ENCODE data around the gene ACOT4.
A peak's percentile ranks its signal among the peaks of the same experiment; 100 is the strongest.
"Not testable (repeated sequence)": the region's sequence is repeated elsewhere in the genome, so short reads cannot be mapped to it uniquely, and the experiment has no call there.

ACOT4 gene

DNA sequence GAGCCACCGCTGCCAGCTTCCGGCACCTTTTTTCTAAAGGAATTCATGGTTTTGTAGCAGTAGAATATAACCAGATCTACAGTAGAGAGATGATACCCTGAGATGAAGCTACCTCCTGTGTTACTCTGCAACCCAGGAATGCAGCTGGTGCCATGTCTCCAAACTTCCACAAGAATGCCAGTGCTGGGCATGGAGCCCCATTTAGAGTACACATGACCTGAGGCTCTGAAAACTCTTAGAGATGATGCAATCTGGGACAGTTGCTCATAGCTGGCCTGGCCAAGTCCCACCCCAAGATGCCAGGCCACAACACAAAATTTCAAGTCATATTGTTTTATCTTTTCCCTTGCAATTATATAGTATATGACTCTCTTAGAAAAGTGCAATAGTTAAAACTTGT, 14.5 kb upstream of the ACOT4 start:
- DNase-seq (ENCODE audit: low spot score): not testable (repeated sequence)

DNA sequence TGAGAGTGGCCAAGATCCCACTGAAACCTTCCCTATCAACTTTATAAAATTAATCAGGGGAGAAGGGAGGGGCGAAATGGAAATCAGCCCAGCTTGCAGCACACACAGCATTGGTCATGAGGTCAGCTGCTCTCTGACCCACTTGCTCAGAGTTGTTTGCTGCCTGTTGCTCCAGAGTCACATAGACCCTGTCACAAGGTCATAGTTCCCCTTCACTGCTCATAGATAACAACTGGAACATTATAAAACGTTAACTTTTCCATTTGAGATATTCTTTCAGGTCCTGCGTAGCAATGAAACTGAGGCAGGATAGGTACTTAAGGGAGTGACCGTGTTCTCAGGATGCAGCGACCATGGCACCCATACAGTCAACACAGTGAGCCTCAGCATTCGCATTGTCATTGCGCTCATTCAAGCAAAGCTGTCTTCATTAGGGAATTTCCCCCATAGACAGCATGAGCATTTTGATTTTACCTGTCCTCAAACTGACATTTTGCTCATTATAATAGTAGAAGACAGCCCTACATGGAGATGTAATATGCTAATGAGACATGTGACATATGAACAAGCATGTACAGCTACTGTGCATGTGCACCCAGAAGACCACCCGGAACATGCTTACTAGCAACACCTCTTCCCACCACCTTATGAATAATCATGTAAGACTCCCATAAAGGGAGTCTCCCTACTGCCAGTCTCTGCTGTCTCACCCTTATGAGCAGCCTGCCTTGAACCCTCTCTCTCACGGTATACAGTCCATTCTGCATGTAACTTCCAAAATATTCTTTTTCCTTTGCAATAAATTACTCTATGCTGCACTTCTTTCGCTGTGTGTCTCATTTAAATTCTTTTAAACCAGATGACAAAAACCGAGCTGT, 9.3 kb upstream of the ACOT4 start:
- not testable (repeated sequence) for DNase-seq (ENCODE audit: low spot score)

DNA sequence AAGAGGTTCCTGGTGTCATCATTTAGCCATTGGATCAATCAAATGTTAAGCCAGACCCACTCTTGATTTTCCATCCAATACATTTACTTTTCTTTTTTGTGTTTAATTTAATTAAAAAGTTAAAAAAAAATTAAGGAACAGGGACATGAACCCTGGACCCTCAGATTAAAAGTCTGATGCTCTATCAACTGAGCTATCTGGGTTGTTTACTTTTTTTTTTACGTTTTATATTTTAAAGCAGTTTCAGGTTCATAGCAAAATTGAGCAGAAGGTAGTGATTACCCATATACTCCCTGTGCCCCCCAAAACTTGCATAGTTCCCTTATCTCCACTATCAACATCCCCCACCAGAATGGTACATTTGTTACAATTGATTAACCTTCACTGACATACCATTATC, 3.0 kb upstream of the ACOT4 start:
- DNase-seq (ENCODE audit: low spot score): no peak

DNA sequence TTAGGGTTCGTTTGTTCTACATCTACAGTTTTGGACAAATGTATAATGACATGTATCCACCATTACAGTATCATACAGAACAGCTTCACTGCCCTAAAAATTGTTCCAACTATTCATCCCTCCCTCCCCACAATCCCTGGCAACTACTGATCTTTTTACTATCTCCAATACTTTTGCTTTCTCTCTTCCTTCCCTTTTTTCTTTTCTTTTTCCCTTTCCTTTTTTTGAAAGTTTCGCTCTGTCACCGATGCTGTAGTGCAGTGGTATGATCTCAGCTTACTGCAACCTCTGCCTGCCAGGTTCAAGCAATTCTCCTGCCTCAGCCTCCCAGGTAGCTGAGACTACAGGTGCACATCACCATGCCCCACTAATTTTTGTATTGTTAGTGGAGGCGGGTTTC, 2.6 kb upstream of the ACOT4 start:
- DNase-seq (ENCODE audit: low spot score): no peak

DNA sequence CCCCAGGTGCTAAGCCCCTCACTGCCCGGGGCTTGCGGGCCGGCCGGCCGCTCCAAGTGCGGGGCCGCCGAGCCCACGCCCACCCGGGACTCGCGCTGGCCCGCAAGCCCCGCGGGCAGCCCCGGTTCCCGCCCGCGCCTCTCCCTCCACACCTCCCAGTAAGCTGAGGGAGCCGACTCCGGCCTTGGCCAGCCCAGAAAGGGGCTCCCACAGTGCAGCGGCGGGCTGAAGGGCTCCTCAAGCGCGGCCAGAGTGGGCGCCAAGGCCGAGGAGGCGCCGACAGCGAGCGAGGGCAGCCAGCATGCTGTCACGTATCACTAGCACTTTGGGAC, 1.0 kb upstream of the ACOT4 start:
- DNase-seq (ENCODE audit: low spot score): not testable (repeated sequence)

DNA sequence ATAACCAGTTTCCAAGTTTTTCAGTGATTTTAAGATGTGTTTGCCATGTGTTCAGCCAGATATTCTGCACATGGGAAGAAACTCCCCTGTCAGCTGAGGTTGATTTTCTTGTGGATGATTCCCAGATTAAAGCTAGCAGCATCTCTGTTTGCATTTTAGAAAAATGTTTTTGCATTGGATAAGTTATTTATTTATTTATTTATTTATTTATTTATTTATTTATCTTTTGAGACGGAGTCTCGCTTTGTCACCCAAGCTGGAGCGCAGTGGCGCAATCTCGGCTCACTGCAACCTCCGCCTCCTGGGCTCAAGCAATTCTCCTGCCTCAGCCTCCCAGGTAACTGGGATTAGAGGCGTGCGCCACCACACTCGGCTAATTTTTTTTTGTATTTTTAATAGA, 2.8 kb downstream of the ACOT4 start:
- no peak for DNase-seq (ENCODE audit: low spot score)

DNA sequence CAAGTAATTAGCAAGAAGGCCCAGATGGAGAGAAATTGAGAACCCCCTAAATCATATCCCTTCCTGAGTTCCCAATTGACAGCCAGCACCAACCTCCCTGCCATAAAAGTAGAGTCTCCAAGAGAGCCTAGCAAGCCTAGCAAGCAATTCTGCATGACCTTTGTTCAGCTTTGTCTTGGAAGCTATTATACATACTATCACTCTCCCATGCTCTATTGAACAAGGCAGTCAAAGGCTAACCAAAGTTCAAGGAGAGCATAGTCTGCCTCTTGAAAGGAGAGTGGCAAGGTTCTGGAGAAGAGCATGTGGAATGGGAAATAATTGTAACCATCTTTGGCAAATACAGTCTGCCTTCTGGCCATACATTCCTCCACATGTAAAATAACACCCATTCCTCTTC, 7.8 kb downstream of the ACOT4 start:
- no peak for DNase-seq (ENCODE audit: low spot score)

DNA sequence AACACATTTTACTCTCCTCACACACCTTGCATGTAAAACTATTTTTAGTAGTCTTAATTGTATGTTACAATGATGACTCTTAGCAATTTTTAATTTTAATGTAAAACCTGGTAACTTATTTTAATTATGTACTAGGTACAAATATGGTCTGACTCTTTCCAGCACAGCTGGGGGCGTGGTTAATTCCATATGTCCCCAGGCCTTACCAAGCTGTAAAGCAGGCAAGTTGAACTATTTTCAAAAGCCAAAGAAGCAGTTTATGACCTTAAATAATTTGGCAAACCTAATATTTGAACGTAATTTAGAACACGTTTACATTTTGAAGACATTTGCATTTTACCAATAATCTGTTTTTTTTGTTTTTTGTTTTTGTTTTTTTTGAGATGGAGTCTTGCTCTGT, 11.3 kb downstream of the ACOT4 start:
- DNase-seq (ENCODE audit: low spot score): no peak

DNA sequence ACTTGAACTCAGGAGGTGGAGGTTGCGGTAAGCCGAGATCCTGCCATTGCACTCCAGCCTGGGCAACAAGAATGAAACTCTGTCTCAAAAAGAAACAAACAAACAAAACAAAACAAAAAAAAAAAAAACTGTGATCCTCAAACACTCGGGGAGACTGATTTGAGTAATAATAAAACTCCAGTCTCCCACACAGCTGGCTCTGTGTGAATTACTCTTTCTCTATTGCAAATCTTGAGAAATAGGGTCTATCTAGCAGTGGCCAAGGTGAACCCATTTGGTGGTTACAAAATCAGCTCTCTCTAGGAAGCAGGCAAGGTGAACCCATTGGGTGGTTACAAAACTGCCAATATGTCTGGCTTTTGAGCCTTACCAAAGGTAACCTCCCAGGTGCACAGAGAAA, 14.6 kb downstream of the ACOT4 start:
- no peak for DNase-seq (ENCODE audit: low spot score)

DNA sequence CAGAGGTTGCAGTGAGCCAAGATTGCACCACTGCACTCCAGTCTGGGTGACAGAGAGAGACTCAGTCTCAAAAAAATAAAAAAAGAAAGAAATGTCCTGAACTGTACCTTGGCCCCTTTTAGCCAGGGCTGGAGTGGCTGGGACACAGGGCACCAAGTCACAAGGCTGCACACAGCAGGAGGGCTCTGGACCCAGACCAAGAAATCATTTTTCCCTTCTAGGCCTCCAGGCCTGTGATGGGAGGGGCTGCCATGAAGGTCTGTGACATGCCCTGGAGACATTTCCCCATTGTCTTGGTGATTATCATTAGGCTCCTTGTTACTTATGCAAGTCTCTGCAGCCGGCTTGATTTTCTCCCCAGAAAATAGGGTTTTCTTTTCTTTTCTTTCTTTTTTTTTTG, 15.6 kb downstream of the ACOT4 start:
- no peak for DNase-seq (ENCODE audit: low spot score)

DNA sequence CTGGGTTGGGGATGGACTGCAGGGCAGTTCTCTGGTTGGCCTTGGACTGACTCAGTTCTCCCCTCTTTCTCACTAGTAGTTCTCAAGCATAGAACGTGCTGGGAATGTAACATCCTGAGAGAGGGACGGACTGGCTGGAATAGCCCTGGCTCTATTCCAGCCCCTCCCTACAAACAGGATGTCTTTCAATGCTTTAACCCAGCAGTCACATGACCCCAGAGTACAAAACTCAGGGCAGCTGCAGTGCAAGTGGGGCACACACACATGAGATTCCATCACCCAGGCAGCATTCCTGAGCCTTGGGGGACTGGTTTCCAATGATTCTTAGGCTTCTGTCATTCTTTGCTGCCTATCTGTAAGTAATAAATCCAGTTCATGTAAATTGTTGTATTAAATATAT, 19.0 kb downstream of the ACOT4 start:
- DNase-seq (ENCODE audit: low spot score): no peak

DNA sequence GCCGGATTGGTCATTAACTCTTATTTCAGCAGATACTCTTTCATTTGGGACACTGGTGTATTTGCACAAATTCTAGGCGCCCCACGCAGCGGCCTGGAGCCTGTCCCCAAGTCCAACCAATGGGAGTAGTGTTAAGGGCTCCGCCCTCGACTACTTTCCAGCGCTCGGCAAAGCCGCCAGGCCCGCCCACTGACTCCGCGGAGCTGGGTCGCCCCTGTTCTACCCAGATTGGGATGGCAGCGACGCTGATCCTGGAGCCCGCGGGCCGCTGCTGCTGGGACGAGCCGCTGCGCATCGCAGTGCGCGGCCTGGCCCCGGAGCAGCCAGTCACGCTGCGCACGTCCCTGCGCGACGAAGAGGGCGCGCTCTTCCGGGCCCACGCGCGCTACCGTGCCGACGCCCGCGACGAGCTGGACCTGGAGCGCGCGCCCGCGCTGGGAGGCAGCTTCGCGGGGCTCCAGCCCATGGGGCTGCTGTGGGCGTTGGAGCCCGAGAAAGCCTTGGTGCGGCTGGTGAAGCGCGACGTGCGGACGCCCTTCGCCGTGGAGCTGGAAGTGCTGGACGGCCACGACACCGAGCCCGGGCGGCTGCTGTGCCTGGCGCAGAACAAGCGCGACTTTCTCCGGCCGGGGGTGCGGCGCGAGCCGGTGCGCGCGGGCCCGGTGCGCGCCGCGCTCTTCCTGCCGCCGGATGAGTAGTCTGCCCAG, 20.8 kb downstream of the ACOT4 start, which contains the start of gene ACOT6:
Gene ACOT6 (plus strand): TSS at position 179 of the 707 bp plus-strand sequence. CDS start 55 bp downstream, at position 234.
- peak; percentile 53 for DNase-seq (ENCODE audit: low spot score)

DNA sequence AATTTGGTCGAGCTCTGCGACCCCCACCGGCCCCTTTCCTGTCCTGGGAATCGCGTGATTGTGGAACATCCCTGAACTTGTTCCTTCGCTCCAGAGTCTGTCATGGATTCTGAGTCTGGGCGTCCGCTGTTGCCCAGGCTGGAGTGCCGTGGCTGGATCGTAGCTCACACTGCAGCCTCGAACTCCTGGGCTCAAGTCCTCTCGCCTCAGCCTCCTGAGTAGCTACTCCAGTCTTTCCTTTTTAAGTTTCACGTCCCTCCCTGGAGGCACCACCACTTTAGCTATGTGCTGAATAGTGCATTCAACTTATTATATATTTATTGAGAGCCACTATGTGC, 21.3 kb downstream of the ACOT4 start:
- DNase-seq (ENCODE audit: low spot score): no peak

DNA sequence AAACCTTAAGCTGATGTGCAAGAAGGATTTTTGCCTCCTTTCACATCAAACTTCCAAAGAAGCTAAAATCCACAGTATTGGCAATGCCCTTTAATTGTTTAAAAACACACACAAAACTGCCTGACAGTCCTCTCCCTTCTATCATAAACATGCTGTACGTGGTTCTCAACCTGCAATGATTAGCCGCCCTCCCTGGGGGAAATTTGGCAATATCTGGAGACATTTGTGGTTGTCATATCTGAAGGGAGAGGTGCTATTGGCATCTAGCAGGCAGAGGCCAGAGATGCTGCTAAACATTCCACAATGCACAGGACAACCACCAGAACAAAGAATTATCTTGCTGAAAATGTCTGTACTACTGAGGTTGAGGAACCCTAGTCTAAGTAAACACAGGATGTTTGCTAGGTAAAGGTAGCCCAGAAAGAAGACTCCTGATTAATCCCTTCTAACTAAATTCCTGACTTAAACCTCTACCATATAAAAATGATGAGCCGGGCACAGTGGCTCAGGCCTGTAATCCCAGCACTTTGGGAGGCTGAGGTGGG, 21.8 kb downstream of the ACOT4 start:
- DNase-seq (ENCODE audit: low spot score): no peak

DNA sequence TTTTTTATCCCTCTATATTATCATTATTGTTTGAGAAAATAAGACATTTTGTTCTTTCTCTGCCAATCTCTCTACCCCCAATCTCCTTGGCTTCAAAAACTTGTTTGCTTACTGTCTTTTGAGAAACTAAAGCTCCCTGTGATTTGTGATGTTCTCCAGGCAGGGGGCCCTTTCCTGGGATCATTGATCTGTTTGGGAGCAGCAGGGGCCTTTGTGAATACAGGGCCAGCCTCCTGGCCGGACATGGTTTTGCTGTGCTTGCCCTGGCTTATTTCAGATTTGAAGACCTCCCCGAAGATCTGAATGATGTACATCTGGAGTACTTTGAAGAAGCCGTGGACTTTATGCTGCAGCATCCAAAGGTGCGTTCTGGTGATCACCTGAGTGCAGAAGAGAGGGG, 25.2 kb downstream of the ACOT4 start:
- no peak for DNase-seq (ENCODE audit: low spot score)

DNA sequence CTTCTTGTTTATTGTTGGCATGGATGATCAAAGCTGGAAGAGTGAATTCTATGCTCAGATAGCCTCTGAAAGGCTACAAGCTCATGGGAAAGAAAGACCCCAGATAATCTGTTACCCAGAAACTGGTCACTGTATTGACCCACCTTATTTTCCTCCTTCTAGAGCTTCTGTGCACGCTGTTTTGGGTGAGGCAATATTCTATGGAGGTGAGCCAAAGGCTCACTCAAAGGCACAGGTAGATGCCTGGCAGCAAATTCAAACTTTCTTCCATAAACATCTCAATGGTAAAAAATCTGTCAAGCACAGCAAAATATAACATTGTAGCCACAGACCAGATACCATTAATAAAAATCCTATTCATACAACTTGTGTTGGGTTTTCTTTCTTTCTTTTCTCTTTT, 27.9 kb downstream of the ACOT4 start:
- no peak for DNase-seq (ENCODE audit: low spot score)

DNA sequence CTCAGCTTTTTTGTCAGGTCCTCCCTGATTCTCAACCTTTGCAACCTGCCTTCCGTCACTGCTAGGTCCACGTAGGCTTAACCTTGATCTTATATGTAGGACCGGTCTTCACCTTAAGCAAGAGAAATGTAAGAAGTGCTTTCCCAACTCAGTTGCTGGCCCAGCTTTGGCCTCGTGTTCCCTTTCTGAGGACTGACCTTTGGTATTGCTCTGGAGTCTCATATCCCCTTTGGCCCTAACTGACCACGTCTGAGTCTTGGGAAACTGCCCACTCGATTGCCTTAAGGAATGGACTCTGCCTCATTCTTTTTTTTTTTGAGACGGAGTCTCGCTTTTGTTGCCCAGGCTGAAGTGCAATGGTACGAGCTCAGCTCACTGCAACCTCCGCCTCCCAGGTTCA, 28.6 kb downstream of the ACOT4 start:
- no peak for DNase-seq (ENCODE audit: low spot score)

DNA sequence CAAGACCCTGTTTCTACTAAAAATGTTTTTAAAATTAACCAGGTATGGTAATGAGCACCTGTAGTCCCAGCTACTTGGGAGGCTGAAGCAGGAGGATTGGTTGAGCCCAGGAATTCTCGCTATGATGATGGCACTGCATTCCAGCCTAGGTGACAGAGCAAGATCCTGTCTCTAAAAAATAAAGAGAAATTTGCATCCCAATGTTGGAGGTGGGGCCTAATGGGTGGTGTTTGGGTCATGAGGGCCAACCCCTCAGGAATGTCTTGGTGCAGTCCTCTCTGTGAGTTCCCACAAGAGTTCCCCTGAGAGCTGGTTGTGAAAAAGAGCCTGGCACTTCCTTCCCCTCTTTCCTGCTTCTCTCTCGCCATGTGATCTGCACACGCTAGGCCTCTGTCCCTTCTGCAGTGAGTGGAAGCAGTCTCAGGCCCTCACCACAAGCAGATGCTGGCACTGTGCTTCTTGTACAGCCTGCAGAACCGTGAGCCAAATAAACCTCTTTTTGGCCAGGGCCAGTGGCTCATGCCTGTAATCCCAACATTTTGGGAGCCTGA, 31.9 kb downstream of the ACOT4 start:
- no peak for DNase-seq (ENCODE audit: low spot score)

DNA sequence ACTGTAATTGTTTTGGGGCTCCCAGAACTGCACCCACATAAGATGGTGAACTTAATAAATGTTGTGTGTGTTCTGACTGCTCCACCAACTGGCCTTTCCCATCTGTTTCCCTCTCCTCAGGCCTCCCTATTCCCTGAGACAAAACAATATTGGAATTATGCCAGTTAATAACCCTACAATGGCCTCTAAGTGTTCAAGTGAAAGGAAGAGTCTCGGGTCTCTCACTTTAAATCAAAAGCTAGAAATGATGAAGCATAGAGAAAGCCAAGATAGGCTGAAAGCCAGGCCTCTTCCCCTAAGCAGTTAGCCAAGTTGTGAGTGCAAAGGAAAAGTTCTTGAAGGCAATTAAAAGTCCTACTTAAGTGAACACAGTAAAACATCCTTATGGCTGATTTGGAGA, 34.0 kb downstream of the ACOT4 start:
- DNase-seq (ENCODE audit: low spot score): no peak

DNA sequence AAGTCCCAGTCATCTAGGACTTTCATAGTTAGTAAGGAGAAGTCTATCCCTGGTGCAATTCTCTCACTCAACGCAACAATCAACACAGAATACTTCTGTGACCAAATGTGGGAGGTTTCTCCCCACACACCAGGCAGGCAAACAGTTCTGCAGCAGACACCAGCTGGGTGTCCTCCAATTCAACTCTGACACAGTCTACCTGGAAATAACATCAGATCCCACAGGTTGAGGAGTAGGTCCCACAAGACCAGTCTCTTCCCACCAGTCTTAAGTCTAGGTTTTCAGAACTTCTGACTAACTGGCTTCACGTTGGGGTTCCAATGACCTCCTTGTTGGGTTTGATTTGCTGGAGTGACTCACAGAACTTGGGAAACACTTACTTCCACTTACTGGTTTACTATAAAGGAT, 35.5 kb downstream of the ACOT4 start:
- no peak for DNase-seq (ENCODE audit: low spot score)

DNA sequence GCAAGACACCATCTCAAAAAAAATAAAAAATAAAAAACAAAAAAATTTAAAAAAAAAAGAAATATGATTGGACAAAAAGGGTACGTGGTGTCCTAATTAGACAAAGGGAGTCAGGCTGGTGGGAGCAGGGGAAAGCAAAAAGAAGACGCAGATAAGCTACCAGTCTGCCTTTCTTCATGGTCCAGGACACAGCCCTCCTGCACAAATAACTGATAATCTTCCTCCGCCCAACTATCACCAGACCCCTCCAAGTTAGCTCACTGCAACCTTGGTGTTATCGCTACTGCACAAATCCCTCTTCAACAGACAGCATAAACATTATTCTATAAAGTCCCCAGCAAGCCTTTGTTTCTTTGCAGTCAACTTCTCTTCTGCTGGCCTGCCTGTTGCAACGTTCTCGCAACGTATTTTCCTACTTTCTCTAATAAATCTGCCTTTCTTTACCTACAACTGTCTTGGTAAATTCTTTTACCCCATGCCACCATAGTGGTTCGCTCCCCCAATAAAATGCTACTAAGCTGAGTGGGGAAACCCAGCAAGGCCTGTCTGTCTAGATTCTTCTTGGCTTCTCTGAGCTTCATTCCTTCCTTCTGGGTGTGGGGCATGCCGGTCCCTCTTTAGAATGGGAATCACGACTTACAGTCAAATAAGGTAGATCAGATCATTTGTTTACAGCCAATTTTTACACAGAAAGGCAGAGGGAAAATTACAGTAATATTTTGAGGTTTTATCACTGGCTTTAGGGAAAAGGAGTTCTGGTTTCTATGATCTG, 38.5 kb downstream of the ACOT4 start:
- DNase-seq (ENCODE audit: low spot score): no peak
